Activated CD8-positive, alpha-beta memory T cell treated with anti-CD3 and anti-CD28 coated beads for 36 hours (primary cell): ENCODE results near the gene OR4M2. TPM values are rescaled to one million over a fixed set of nuclear protein-coding genes. Genes with fewer than 3 reads are reported as not detected.
"Not testable (repeated sequence)": the region's sequence is repeated elsewhere in the genome, so short reads cannot be mapped to it uniquely, and the experiment has no call there.

ENCODE experiments used
- CTCF ChIA-PET: fragments of 350-600 bp; sonication (Branson Sonifier 250); formaldehyde crosslinking; loops from one replicate; lab custom pipeline; 2021; ENCODE audit warnings: antibody characterized with exemption; lab: Charles Lee
- POLR2A ChIA-PET: fragments of 350-600 bp; sonication (Branson Sonifier 250); formaldehyde crosslinking; loops from one replicate; lab custom pipeline; 2021; ENCODE audit warnings: antibody characterized with exemption; lab: Charles Lee
- total RNA-seq, 2 experiments: library from RNA; stranded (reverse); gene quantifications; one replicate each; pipeline ENCODE4 v1.2.3, GENCODE V29; 2021

The OR4M2 gene, protein sequence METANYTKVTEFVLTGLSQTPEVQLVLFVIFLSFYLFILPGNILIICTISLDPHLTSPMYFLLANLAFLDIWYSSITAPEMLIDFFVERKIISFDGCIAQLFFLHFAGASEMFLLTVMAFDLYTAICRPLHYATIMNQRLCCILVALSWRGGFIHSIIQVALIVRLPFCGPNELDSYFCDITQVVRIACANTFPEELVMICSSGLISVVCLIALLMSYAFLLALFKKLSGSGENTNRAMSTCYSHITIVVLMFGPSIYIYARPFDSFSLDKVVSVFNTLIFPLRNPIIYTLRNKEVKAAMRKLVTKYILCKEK
- total RNA-seq = not detected

- CTCF ChIA-PET, POLR2A ChIA-PET: not testable (repeated sequence)
Measured at GRCh38 chr15:22080227-22080626, at the start of gene OR4M2. OR4M2 (plus strand) TSS chr15:22080527; CDS start chr15:22080625, 98 bp downstream.

DNA sequence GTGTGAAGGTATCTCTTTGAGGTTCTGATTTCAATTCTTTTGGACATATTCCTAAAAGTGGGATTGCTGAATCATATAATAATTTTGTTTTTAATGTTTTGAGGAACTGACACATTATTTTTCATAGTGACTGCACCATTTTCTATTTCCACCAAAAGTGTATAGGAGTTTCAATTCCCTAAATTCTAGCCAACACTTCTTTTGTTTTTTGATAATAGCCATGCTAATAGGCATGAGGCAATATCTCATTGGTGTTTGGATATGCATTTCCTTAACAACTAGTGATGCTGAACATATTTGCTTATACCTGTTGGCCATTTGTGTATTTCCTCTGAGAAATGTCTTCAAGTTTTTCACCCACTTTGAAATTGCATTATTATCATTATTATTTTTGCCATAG lies 11.1 kb upstream of the OR4M2 start:
- POLR2A ChIA-PET, CTCF ChIA-PET: not testable (repeated sequence)

DNA sequence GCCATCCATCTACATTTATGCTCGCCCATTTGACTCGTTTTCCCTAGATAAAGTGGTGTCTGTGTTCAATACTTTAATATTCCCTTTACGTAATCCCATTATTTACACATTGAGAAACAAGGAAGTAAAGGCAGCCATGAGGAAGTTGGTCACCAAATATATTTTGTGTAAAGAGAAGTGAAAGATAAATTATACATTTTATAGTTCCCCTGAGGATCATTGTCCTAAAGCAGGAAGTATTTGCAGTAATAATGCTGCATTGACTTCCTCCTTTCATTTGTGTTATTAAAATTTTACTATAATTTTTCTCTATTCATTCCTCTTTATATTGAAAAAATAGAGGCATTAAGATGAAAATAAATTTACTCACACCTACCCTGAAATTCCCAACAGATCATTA lies 1.1 kb downstream of the OR4M2 start:
- POLR2A ChIA-PET, CTCF ChIA-PET: not testable (repeated sequence)

DNA sequence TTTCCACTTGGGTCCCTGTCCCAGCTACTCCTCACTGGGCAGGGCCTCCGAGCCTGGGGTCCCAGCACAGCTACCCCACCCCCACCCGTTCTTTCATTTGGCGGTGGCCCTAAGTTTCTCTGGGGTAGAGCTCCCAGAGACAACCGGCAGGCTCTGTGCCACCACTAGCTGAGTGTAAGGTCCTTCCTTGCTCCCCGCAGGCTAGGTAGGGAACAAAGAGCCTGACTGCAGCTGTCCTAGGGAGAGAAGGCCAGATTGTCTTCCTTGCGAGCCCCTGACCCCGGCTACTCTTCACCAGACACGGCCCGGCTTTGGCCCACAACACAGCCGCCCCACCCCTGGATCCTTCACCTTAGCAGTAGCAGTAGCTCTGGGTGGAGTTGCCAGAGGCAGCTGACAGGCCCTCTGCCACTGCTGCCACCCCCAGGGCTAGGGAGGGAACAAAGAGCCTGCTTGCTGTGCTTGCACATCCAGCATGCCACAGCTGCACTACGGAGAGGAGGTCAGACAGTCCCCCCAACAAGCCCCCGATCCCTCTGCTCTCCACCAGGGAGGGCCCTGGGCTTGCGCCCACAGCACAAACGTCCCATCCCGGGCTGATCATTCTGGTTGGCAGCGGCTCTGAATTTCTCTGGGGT lies 18.4 kb downstream of the OR4M2 start:
- CTCF ChIA-PET, POLR2A ChIA-PET: not testable (repeated sequence)

GRCh38 chr15:22099289-22099891 lies 19.1 kb downstream of the OR4M2 start:
- CTCF ChIA-PET = not testable (repeated sequence)

DNA sequence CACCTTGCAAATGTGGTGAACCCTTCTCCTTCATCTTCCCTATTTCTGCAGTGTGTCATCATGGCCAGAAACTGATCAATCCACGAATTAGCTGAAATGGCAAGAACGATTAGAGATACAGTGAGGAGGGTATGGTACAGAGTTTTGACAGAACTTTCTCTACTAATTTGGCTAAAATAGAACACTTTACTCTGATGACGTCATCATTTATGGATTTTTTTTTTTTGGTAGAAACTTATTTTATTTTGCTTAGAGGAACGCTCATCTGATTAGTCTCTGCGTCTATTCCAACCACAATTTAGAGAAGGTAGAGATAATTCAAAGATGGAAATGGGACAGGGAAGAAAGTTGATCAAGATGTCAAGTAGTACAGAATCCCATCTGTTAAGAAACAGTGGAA lies 41.7 kb downstream of the OR4M2 start:
- CTCF ChIA-PET, POLR2A ChIA-PET: not testable (repeated sequence)

More at GRCh38 chr15:22099289-22099891, 19.1 kb downstream of the OR4M2 start:
- POLR2A ChIA-PET = not testable (repeated sequence)

Other genes starting within 250 kb of the OR4M2 start
- not detected for gene POTEB, start 202.8 kb upstream of the OR4M2 start, total RNA-seq